AG04449 (cell line): ENCODE data around the gene KRTAP2-1.
"Not testable (repeated sequence)": the region's sequence is repeated elsewhere in the genome, so short reads cannot be mapped to it uniquely, and the experiment has no call there.

Experiments used
- CTCF ChIA-PET: fragments of 350-600 bp; formaldehyde crosslinking; extraction: SDS; loops from one replicate; lab custom pipeline; 2021; ENCODE audit warnings: antibody characterized with exemption; lab: Yijun Ruan, JAX
- POLR2A ChIA-PET: fragments of 400-600, 350-600 bp; formaldehyde crosslinking; extraction: SDS; loops from one replicate; lab custom pipeline; 2020; ENCODE audit warnings: antibody characterized with exemption, inconsistent platforms; lab: Yijun Ruan, JAX
- DNase-seq: peaks from one replicate; pipeline ENCODE4 v3.0.0-alpha.2; 2010; ENCODE audit warnings: low read depth, low spot score
- H3K4me3 ChIP-seq: 2 replicates; pipeline ENCODE4 v1.5.1; 2011; ENCODE audit warnings: low read depth, mild to moderate bottlenecking, control low read depth, low read length
- TF ChIP-seq, protein P1 (sequence below): IDR thresholded peaks from one replicate; pipeline ENCODE4 v1.5.1; 2011; ENCODE audit warnings: mild to moderate bottlenecking, moderate library complexity, low read length, control low read depth, inconsistent platforms; ENCODE audit not compliant: insufficient read depth; ENCODE audit errors: missing control alignments

The KRTAP2-1 gene

DNA sequence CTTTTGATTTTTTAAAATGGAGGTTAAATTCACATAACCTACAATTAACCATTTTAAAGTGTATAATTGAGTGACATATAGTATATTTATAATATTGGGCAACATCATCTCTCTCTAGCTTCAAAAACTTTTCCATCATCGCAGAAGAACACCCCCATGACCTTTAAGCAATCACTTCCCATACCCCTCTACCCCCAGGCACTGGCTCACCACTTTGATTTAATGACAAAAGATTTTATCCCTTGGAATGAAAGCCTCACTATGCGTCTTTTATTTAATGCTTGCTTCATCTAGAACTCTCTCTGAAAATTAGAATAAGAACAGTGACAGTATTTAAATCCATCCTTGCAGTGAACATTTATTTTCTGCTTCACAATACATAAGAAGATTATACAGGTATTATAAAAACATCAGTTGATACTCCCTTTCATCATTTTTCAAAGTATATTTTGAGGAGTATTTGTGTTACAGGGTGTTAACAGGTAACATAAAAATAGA is 9.2 kb downstream of the KRTAP2-1 start:
- ChIA-PET CTCF (interaction anchor here (0.9 to 2.1 kb wide), 5 partner anchors 8 to 511 kb away, joined by 3 to 10 read pairs (median 3); partner anchors contain the start of gene KRTAP1-4), POLR2A (no interaction called here)
- TF ChIP-seq, protein P1, sequence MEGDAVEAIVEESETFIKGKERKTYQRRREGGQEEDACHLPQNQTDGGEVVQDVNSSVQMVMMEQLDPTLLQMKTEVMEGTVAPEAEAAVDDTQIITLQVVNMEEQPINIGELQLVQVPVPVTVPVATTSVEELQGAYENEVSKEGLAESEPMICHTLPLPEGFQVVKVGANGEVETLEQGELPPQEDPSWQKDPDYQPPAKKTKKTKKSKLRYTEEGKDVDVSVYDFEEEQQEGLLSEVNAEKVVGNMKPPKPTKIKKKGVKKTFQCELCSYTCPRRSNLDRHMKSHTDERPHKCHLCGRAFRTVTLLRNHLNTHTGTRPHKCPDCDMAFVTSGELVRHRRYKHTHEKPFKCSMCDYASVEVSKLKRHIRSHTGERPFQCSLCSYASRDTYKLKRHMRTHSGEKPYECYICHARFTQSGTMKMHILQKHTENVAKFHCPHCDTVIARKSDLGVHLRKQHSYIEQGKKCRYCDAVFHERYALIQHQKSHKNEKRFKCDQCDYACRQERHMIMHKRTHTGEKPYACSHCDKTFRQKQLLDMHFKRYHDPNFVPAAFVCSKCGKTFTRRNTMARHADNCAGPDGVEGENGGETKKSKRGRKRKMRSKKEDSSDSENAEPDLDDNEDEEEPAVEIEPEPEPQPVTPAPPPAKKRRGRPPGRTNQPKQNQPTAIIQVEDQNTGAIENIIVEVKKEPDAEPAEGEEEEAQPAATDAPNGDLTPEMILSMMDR, result no peak
- DNase-seq, result no peak
- H3K4me3 ChIP-seq, result no peak overlapping the region

- DNase-seq, POLR2A ChIA-PET, H3K4me3 ChIP-seq, CTCF ChIA-PET: not testable (repeated sequence)
These were observed 12.7 kb downstream of the KRTAP2-1 start, which contains the start of gene KRTAP1-3 for GRCh38 chr17:41034346-41034935. Gene KRTAP1-3, minus strand, starts transcription at chr17:41034874. Its CDS starts 53 bp downstream, at chr17:41034821.

- no peak for DNase-seq
- TF ChIP-seq, protein P1, result no peak
- CTCF ChIA-PET, result interaction anchor here (1.1 to 2.1 kb wide), 6 partner anchors 9 to 519 kb away, joined by 4 to 10 read pairs (median 4); no protein-coding TSS in a partner anchor
- no peak within 1 kb of the TSS for H3K4me3 ChIP-seq
- POLR2A ChIA-PET, result no interaction called here
These were observed 17.4 kb downstream of the KRTAP2-1 start, which contains the start of gene KRTAP1-4 for GRCh38 chr17:41029633-41030245. Gene KRTAP1-4, minus strand, starts transcription at chr17:41030195. Its CDS starts 117 bp downstream, at chr17:41030078.

DNA sequence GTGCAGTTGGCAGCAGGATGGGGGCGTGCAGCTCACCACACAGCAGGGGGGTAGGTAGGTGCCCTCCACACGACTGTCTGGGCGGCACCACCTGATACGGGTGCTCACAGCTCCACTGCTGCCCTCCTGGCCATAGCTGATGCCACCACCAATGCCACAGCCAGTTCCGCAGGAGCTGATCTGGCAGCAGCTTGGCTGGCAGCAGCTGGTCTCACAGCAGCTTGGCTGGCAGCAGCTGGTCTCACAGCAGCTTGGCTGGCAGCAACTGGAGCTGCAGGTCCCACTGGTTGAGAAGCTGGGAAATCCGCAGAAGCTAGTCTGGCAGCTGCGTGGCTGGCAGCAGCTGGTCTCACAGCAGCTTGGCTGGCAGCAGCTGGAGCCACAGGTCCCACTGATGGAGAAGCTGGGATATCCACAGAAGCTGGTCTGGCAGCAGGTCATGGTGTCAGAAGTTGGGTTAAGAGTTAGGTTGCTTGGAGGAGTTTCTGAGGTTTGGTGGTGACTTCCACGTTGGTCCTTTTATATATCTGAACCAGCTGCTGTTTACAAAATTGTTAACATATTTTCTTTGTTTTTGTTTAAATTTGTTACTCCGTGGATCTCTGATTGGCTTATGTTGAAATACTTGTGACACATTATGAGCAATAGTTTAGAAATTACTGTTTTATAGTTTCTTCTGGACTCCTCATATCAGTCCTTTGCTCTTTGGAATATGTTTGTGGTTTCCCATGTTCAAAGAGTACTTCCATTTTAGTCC is 20.2 kb downstream of the KRTAP2-1 start, which contains the start of gene KRTAP1-5:
Gene KRTAP1-5, minus strand, starts transcription at position 494 of the 757 bp plus-strand sequence. Its CDS starts 53 bp downstream, at position 441.
- TF ChIP-seq, protein P1, result no peak
- H3K4me3 ChIP-seq, result peak within 1 kb of the TSS; percentile 7; the same call in 1 of the 2 replicates

GRCh38 chr17:41024697-41025096 is 22.4 kb downstream of the KRTAP2-1 start:
- DNase-seq, result peak; percentile 51
- no peak overlapping the region for H3K4me3 ChIP-seq
- ChIA-PET CTCF (interaction anchor here (0.9 to 1.5 kb wide), 4 partner anchors 9 to 524 kb away, joined by 3 to 6 read pairs (median 3); no protein-coding TSS in a partner anchor), POLR2A (no interaction called here)
- TF ChIP-seq, protein P1, result no peak

More for the DNA sequence above, 20.2 kb downstream of the KRTAP2-1 start, which contains the start of gene KRTAP1-5:
- POLR2A ChIA-PET, result interaction anchor here (1.1 to 1.5 kb wide), 2 partner anchors 10 to 469 kb away, joined by 3 read pairs; no protein-coding TSS in a partner anchor
- CTCF ChIA-PET, result interaction anchor here (0.7 to 1.7 kb wide), 5 partner anchors 9 to 522 kb away, joined by 3 to 4 read pairs (median 3); no protein-coding TSS in a partner anchor
- peak; percentile 77 for DNase-seq

DNA sequence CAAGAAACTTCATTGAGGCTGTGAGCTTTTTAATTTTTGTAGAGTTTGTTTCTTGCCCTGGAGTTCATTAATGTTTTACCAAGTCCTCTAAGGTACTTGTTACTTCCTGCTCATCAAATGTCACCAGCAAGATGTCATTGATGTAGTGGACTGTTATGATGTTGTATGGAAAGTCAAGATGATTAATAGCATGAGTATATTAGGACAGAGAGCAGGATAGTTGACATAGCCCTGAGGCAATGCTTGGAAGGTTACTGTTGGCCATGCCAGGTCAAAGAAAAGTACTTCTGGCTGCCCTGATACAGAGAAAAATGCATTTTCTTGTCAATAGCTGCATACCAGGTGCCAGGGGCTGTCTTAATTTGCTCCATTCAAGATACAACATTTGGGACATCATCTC is 26.8 kb downstream of the KRTAP2-1 start:
- ChIA-PET CTCF (interaction anchor here (0.8 to 1.5 kb wide), 4 partner anchors 9 to 528 kb away, joined by 3 to 5 read pairs (median 4); no protein-coding TSS in a partner anchor), POLR2A (no interaction called here)
- TF ChIP-seq, protein P1, result no peak
- DNase-seq, result no peak
- H3K4me3 ChIP-seq, result no peak overlapping the region
